Upper lobe of left lung (tissue), 6 donors: Measurements from ENCODE around the gene EFCAB5. TPM values are rescaled to one million over a fixed set of nuclear protein-coding genes. Genes with fewer than 3 reads are reported as not detected.
"Not testable (repeated sequence)": the region's sequence is repeated elsewhere in the genome, so short reads cannot be mapped to it uniquely, and the experiment has no call there.

Experiments used
- ATAC-seq, 2 donors: fragments of 200-7000 bp; cut with Tn5 transposase; one replicate each; pipeline ENCODE4 v1.9.1; 2022; ENCODE audit warnings: mild to moderate bottlenecking in 2 of 2, moderate library complexity in 2 of 2; ENCODE audit not compliant: low FRiP score in 2 of 2
- DNase-seq, 2 donors: peaks; one replicate each; pipeline ENCODE4 v3.0.0-alpha.2; 2019 to 2020
- H3K27ac ChIP-seq, 4 donors: fragments of 200-600 bp; sonication (generic); one replicate each; pipeline ENCODE4 v1.5.1; 2016 to 2019
- H3K27me3 ChIP-seq, 4 donors: fragments of 200-600 bp; sonication (generic); one replicate each; pipeline ENCODE4 v1.5.1; 2017 to 2019
- H3K36me3 ChIP-seq, 4 donors: fragments of 200-600 bp; sonication (generic); one replicate each; pipeline ENCODE4 v1.5.1; 2016 to 2019
- H3K4me1 ChIP-seq, 4 donors: fragments of 200-600 bp; sonication (generic); one replicate each; pipeline ENCODE4 v1.5.1; 2018 to 2019
- H3K4me3 ChIP-seq, 4 donors: fragments of 200-600 bp; sonication (generic); one replicate each; pipeline ENCODE4 v1.5.1; 2017 to 2019; ENCODE audit warnings: mild to moderate bottlenecking in 2 of 4, moderate library complexity in 1 of 4
- H3K9me3 ChIP-seq, 4 donors: fragments of 200-600 bp; sonication (generic); one replicate each; pipeline ENCODE4 v1.5.1; 2018 to 2019
- CTCF ChIP-seq, 6 experiments: fragments of 450-650 bp in 4 of 6; fragments of 200-600 bp in 2 of 6; sonication (generic) in 2 of 6; IDR thresholded peaks; one replicate each; pipeline ENCODE4 v1.5.1; 2016 to 2019; ENCODE audit warnings: antibody characterized with exemption in 6 of 6
- EP300 ChIP-seq, 4 donors: sonication (generic); formaldehyde crosslinking; IDR thresholded peaks; one replicate each; pipeline ENCODE4 v1.5.1; 2017; ENCODE audit warnings: antibody characterized with exemption in 4 of 4, control low read depth in 2 of 4
- POLR2A ChIP-seq, 4 donors: fragments of 450-650 bp; IDR thresholded peaks; one replicate each; pipeline ENCODE4 v1.5.1; 2016 to 2017; ENCODE audit warnings: antibody characterized with exemption in 4 of 4, mild to moderate bottlenecking in 2 of 4
- POLR2AphosphoS5 ChIP-seq, 2 donors: sonication (generic); formaldehyde crosslinking; IDR thresholded peaks; one replicate each; pipeline ENCODE4 v1.5.1; 2017; ENCODE audit warnings: antibody characterized with exemption in 2 of 2
- WGBS, 2 donors: methylation state at CpG; one replicate each; pipeline ENCODE4 v1.1.5; 2017 to 2018; 5-methylcytosine and 5-hydroxymethylcytosine counted together
- total RNA-seq, 6 donors: library from RNA; depleted of rRNA in 4 of 6; stranded (reverse); fragments of >200 nt in 4 of 6; gene quantifications; one replicate each; pipeline versions ENCODE4 v1.1.0 to v1.2.1, GENCODE V29; 2016 to 2021
- donor health status: DM: no; HTN: no; CAD: no; lungs with moderate emphysema.
- donor health status: DM: no; HTN: yes; CAD: no; lungs with severe emphysema.

EFCAB5 gene
- total RNA-seq, 6 donors from 2014 or later, result 0.22 to 7.3 (median 1.0) TPM

GRCh38 chr17:30031214-30031869 lies 89.9 kb downstream of the EFCAB5 start:
- no peak for DNase-seq
- no peak overlapping the region for H3K27ac ChIP-seq
- no peaks in the 10 kb centered on the region for H3K4me1 ChIP-seq
- H3K36me3 ChIP-seq, result no peaks in the 10 kb centered on the region
- H3K4me3 ChIP-seq, result no peak overlapping the region
- TF ChIP-seq CTCF (IDR thresholded peaks at IDR 0.05), result no peak
- TF ChIP-seq EP300 (IDR thresholded peaks at IDR 0.05), result no peak
- TF ChIP-seq POLR2AphosphoS5 (IDR thresholded peaks at IDR 0.05), result no peak
- no peak for TF ChIP-seq POLR2A (IDR thresholded peaks at IDR 0.05)
- H3K27me3 ChIP-seq, result no peaks in the 10 kb centered on the region
- ATAC-seq, result no peak
- WGBS, 2 donors, result 90 to 91% methylated on average over 4 of the region's 4 CpGs
- no peaks in the 10 kb centered on the region for H3K9me3 ChIP-seq

- no peak for DNase-seq
- no peak overlapping the region for H3K27ac ChIP-seq
- H3K4me1 ChIP-seq, result no peaks in the 10 kb centered on the region
- WGBS, 2 donors, result 70 to 83% methylated on average over 2 of the region's 2 CpGs
- no peaks in the 10 kb centered on the region for H3K9me3 ChIP-seq
- no peaks in the 10 kb centered on the region for H3K27me3 ChIP-seq
- no peak for ATAC-seq
- H3K36me3 ChIP-seq, result no peaks in the 10 kb centered on the region
- TF ChIP-seq CTCF (IDR thresholded peaks at IDR 0.05) (no peak), POLR2AphosphoS5 (IDR thresholded peaks at IDR 0.05) (no peak), EP300 (IDR thresholded peaks at IDR 0.05) (no peak), POLR2A (IDR thresholded peaks at IDR 0.05) (no peak)
- no peak overlapping the region for H3K4me3 ChIP-seq
These were observed 93.9 kb downstream of the EFCAB5 start for GRCh38 chr17:30035369-30035768.

GRCh38 chr17:30040719-30041518 lies 99.5 kb downstream of the EFCAB5 start:
- ATAC-seq, H3K36me3 ChIP-seq, DNase-seq, H3K9me3 ChIP-seq, H3K27ac ChIP-seq, H3K4me3 ChIP-seq, H3K4me1 ChIP-seq, H3K27me3 ChIP-seq: not testable (repeated sequence)
- WGBS, 2 donors, result 53 to 63% methylated on average over 5 of the region's 5 CpGs

GRCh38 chr17:30041551-30041950 lies 100.1 kb downstream of the EFCAB5 start:
- ATAC-seq (no peak), DNase-seq (no peak)
- Histone ChIP-seq H3K27me3 (no peaks in the 10 kb centered on the region), H3K4me3 (no peak overlapping the region), H3K9me3 (no peaks in the 10 kb centered on the region), H3K27ac (no peak overlapping the region), H3K4me1 (no peaks in the 10 kb centered on the region), H3K36me3 (no peaks in the 10 kb centered on the region)
- TF ChIP-seq POLR2A (IDR thresholded peaks at IDR 0.05) (no peak), EP300 (IDR thresholded peaks at IDR 0.05) (no peak), POLR2AphosphoS5 (IDR thresholded peaks at IDR 0.05) (no peak), CTCF (IDR thresholded peaks at IDR 0.05) (no peak)

GRCh38 chr17:30062372-30062771 lies 120.9 kb downstream of the EFCAB5 start:
- no peak for TF ChIP-seq CTCF (IDR thresholded peaks at IDR 0.05)
- TF ChIP-seq POLR2AphosphoS5 (IDR thresholded peaks at IDR 0.05), result no peak
- no peak for TF ChIP-seq EP300 (IDR thresholded peaks at IDR 0.05)
- no peak for TF ChIP-seq POLR2A (IDR thresholded peaks at IDR 0.05)
- DNase-seq (no peak), ATAC-seq (no peak)
- Histone ChIP-seq H3K36me3 (no peaks in the 10 kb centered on the region), H3K4me1 (no peaks in the 10 kb centered on the region), H3K4me3 (no peak overlapping the region), H3K27ac (no peak overlapping the region), H3K27me3 (no peaks in the 10 kb centered on the region), H3K9me3 (peaks cover 13 to 23% (median 18%) of the 10 kb centered on the region in 4 donors)
- 75 to 78% methylated on average over 4 of the region's 4 CpGs for WGBS, 2 donors
